Astrocyte (in vitro differentiated cells and primary cell): ENCODE measurements around the gene TTBK1. TPM values are rescaled to one million over a fixed set of nuclear protein-coding genes. Genes with fewer than 3 reads are reported as not detected.

ENCODE experiments used
- DNase-seq: peaks from one replicate; pipeline ENCODE4 v3.0.0-alpha.2; 2010; ENCODE audit warnings: low read depth
- FAIRE-seq: peaks from 2 replicates; lab custom pipeline; 2011; peaks lifted over from hg19 to GRCh38; lab: Jason Lieb, UNC
- H2AFZ ChIP-seq: 2 replicates; pipeline ENCODE4 v1.6.0; 2012; ENCODE audit warnings: low read depth, low read length, inconsistent platforms
- H3K27ac ChIP-seq: 2 replicates; pipeline ENCODE4 v1.5.1; 2011; ENCODE audit warnings: low read depth, low read length, inconsistent platforms
- H3K27me3 ChIP-seq: 2 replicates; pipeline ENCODE4 v1.6.0; 2011; ENCODE audit warnings: low read length, inconsistent platforms; ENCODE audit not compliant: insufficient read depth
- H3K36me3 ChIP-seq: 2 replicates; pipeline ENCODE4 v1.5.1; 2011; ENCODE audit warnings: low read length, inconsistent platforms; ENCODE audit not compliant: insufficient read depth
- H3K4me1 ChIP-seq: 2 replicates; pipeline ENCODE4 v1.5.1; 2011; ENCODE audit warnings: low read length, inconsistent platforms; ENCODE audit not compliant: insufficient read depth
- H3K4me2 ChIP-seq: 2 replicates; pipeline ENCODE4 v1.6.0; 2012; ENCODE audit warnings: low read length, inconsistent platforms
- H3K4me3 ChIP-seq: 2 replicates; pipeline ENCODE4 v1.5.1; 2011; ENCODE audit warnings: low read depth, mild to moderate bottlenecking, low read length, inconsistent platforms; ENCODE audit not compliant: insufficient read depth
- H3K79me2 ChIP-seq: 2 replicates; pipeline ENCODE4 v1.6.0; 2012; ENCODE audit warnings: mild to moderate bottlenecking, low read length, inconsistent platforms; ENCODE audit not compliant: insufficient read depth
- H3K9ac ChIP-seq: 2 replicates; pipeline ENCODE4 v1.6.0; 2012; ENCODE audit warnings: mild to moderate bottlenecking, low read length, inconsistent platforms
- H3K9me3 ChIP-seq: 2 replicates; pipeline ENCODE4 v1.5.1; 2012; ENCODE audit warnings: low read depth, mild to moderate bottlenecking, low read length, inconsistent platforms; ENCODE audit not compliant: insufficient read depth
- H4K20me1 ChIP-seq: 2 replicates; pipeline ENCODE4 v1.6.0; 2012; ENCODE audit warnings: low read length, inconsistent platforms; ENCODE audit not compliant: insufficient read depth
- H3K27ac Mint-ChIP-seq: one replicate; pipeline ENCODE4 v1.8.0; 2021; ENCODE audit warnings: mild to moderate bottlenecking, mixed read lengths; ENCODE audit not compliant: unreplicated experiment
- H3K27me3 Mint-ChIP-seq: one replicate; pipeline ENCODE4 v1.8.0; 2021; ENCODE audit warnings: low read depth, mixed read lengths; ENCODE audit not compliant: unreplicated experiment
- H3K36me3 Mint-ChIP-seq: one replicate; pipeline ENCODE4 v1.8.0; 2021; ENCODE audit warnings: low read depth, mixed read lengths; ENCODE audit not compliant: unreplicated experiment
- H3K4me1 Mint-ChIP-seq: one replicate; pipeline ENCODE4 v1.8.0; 2021; ENCODE audit warnings: low read depth, mixed read lengths; ENCODE audit not compliant: unreplicated experiment
- H3K4me3 Mint-ChIP-seq: one replicate; pipeline ENCODE4 v1.8.0; 2021; ENCODE audit warnings: mild to moderate bottlenecking, moderate library complexity, mixed read lengths; ENCODE audit not compliant: unreplicated experiment
- H3K9me3 Mint-ChIP-seq: one replicate; pipeline ENCODE4 v1.8.0; 2021; ENCODE audit warnings: mild to moderate bottlenecking, mixed read lengths; ENCODE audit not compliant: unreplicated experiment
- CTCF ChIP-seq: IDR thresholded peaks from 2 replicates; pipeline ENCODE4 v1.5.1; 2011; ENCODE audit warnings: low read depth, mild to moderate bottlenecking, inconsistent platforms, low read length, moderate library complexity; ENCODE audit not compliant: insufficient read depth
- EZH2 ChIP-seq: IDR thresholded peaks from 2 replicates; pipeline ENCODE4 v1.6.1; 2012; ENCODE audit warnings: mild to moderate bottlenecking, low read length, inconsistent platforms; ENCODE audit not compliant: insufficient read depth
- total RNA-seq: library from RNA; stranded (reverse); gene quantifications from 2 replicates; pipeline ENCODE4 v1.2.1, GENCODE V29; 2021

Gene TTBK1
- total RNA-seq, 1 donor from 2014 or later: 0.14 TPM

- FAIRE-seq (no peak), DNase-seq (peak; percentile 4)
- Histone ChIP-seq H3K27me3 (no peaks in the 10 kb centered on the region), H3K9ac (no peak overlapping the region), H3K79me2 (no peaks in the 10 kb centered on the region), H3K4me1 (peaks cover 9% of the 10 kb centered on the region), H3K36me3 (peaks cover 8% of the 10 kb centered on the region), H3K9me3 (no peaks in the 10 kb centered on the region), H4K20me1 (no peaks in the 10 kb centered on the region), H3K27ac (no peak overlapping the region), H3K4me2 (no peak overlapping the region), H2AFZ (no peak overlapping the region), H3K4me3 (no peak overlapping the region)
- Mint-ChIP-seq H3K9me3 (no peaks in the 10 kb centered on the region), H3K4me1 (peaks cover 16% of the 10 kb centered on the region), H3K36me3 (peaks cover 41% of the 10 kb centered on the region), H3K27me3 (peaks cover 2% of the 10 kb centered on the region), H3K4me3 (no peak overlapping the region), H3K27ac (no peak overlapping the region)
- TF ChIP-seq CTCF (no peak), EZH2 (no peak)
These were observed 22.0 kb upstream of the TTBK1 start for GRCh38 chr6:43221046-43221972.

- Mint-ChIP-seq H3K27ac (peak overlapping the region; percentile 62), H3K4me3 (no peak overlapping the region)
- FAIRE-seq: no peak
These were observed 20.7 kb upstream of the TTBK1 start for GRCh38 chr6:43222418-43223059.

More at GRCh38 chr6:43222418-43223059, 20.7 kb upstream of the TTBK1 start:
- no peaks in the 10 kb centered on the region for H3K27me3 ChIP-seq
- Mint-ChIP-seq H3K36me3 (peaks cover 34% of the 10 kb centered on the region), H3K27me3 (peaks cover 2% of the 10 kb centered on the region), H3K4me1 (peaks cover 16% of the 10 kb centered on the region), H3K9me3 (no peaks in the 10 kb centered on the region)
- TF ChIP-seq EZH2 (no peak), CTCF (no peak)
- H4K20me1 ChIP-seq: no peaks in the 10 kb centered on the region
- peaks cover 3% of the 10 kb centered on the region for H3K36me3 ChIP-seq
- H3K4me1 ChIP-seq: peaks cover 9% of the 10 kb centered on the region
- no peak for DNase-seq
- H3K9ac ChIP-seq: no peak overlapping the region
- no peak overlapping the region for H3K27ac ChIP-seq
- no peak overlapping the region for H3K4me3 ChIP-seq
- no peaks in the 10 kb centered on the region for H3K9me3 ChIP-seq
- no peak overlapping the region for H3K4me2 ChIP-seq
- no peak overlapping the region for H2AFZ ChIP-seq
- no peaks in the 10 kb centered on the region for H3K79me2 ChIP-seq
